Prostate gland (tissue), 2 donors: ENCODE results near the gene TMC2. TPM values are rescaled to one million over a fixed set of nuclear protein-coding genes. Genes with fewer than 3 reads are reported as not detected.

Source experiments
- DNase-seq: peaks from one replicate; pipeline ENCODE4 v3.0.0-alpha.2; 2019; ENCODE audit warnings: low spot score
- H3K27ac ChIP-seq, 2 donors: fragments of 200-600 bp; sonication (generic); 2 replicates each; pipeline ENCODE4 v1.5.1; 2017 to 2019
- H3K27me3 ChIP-seq: fragments of 200-600 bp; sonication (generic); replicated peaks from 2 replicates; pipeline ENCODE4 v1.5.1; 2019; ENCODE audit not compliant: insufficient read depth
- H3K36me3 ChIP-seq, 2 donors: fragments of 200-600 bp; sonication (generic); 1 replicate in 1 of 2; 2 replicates in 1 of 2; pipeline versions ENCODE4 v1.5.1 to v1.8.1; 2017 to 2019
- H3K4me1 ChIP-seq: fragments of 200-600 bp; sonication (generic); replicated peaks from 2 replicates; pipeline ENCODE4 v1.5.1; 2019
- H3K4me3 ChIP-seq, 2 donors: fragments of 200-600 bp; sonication (generic); 2 replicates each; pipeline ENCODE4 v1.5.1; 2017 to 2019
- H3K9me3 ChIP-seq: fragments of 200-600 bp; sonication (generic); 2 replicates; pipeline ENCODE4 v1.5.1; 2017
- CTCF ChIP-seq, 4 experiments: fragments of 200-600 bp in 2 of 4; fragments of 450-650 bp in 2 of 4; sonication (generic) in 2 of 4; IDR thresholded peaks; 1 replicate in 3 of 4; 2 replicates in 1 of 4; pipeline ENCODE4 v1.5.1; 2016 to 2019; ENCODE audit warnings: antibody characterized with exemption in 4 of 4, mild to moderate bottlenecking in 2 of 4, moderate library complexity in 2 of 4
- POLR2A ChIP-seq: fragments of 450-650 bp; IDR thresholded peaks from one replicate; pipeline ENCODE4 v1.6.1; 2016; ENCODE audit warnings: antibody characterized with exemption, mild to moderate bottlenecking
- POLR2AphosphoS5 ChIP-seq: sonication (generic); formaldehyde crosslinking; IDR thresholded peaks from one replicate; pipeline ENCODE4 v1.6.1; 2017; ENCODE audit warnings: antibody characterized with exemption
- WGBS: methylation state at CpG from one replicate; pipeline ENCODE4 v1.1.5; 2018; 5-methylcytosine and 5-hydroxymethylcytosine counted together
- intact Hi-C: fragments of 100-400 bp; cut with DNase I; formaldehyde crosslinking; loops from one replicate; pipeline ENCODE4 v1.14.2; 2022
- total RNA-seq, 2 donors: library from RNA; depleted of rRNA; stranded (reverse); fragments of >200 nt; gene quantifications; one replicate each; pipeline ENCODE4 v1.1.0, GENCODE V29; 2016

Gene TMC2
- total RNA-seq, 2 donors from 2014 or later, result 0.23 TPM; not detected in 1

- H3K4me3 ChIP-seq, result no peak overlapping the region
- no peaks in the 10 kb centered on the region for H3K36me3 ChIP-seq
- intact Hi-C loops, result loop anchor here (10.0 kb wide), 1 partner anchor 327 kb away; no protein-coding TSS in a partner anchor
- no peak overlapping the region for H3K27ac ChIP-seq
- peaks cover 2% of the 10 kb centered on the region for H3K27me3 ChIP-seq
- no peaks in the 10 kb centered on the region for H3K9me3 ChIP-seq
- no peak for TF ChIP-seq POLR2AphosphoS5
- TF ChIP-seq POLR2A, result no peak
- TF ChIP-seq CTCF (IDR thresholded peaks at IDR 0.05), result no peak
- 77% methylated on average over 6 of the region's 6 CpGs for WGBS
- DNase-seq, result no peak
- no peaks in the 10 kb centered on the region for H3K4me1 ChIP-seq
These were observed 8.6 kb upstream of the TMC2 start for GRCh38 chr20:2527762-2528161.

GRCh38 chr20:2528671-2529271 is 7.6 kb upstream of the TMC2 start:
- TF ChIP-seq CTCF (IDR thresholded peaks at IDR 0.05), result no peak
- no peak for TF ChIP-seq POLR2A
- no peak for TF ChIP-seq POLR2AphosphoS5
- DNase-seq, result no peak
- H3K4me1 ChIP-seq, result no peaks in the 10 kb centered on the region
- peaks cover 2% of the 10 kb centered on the region for H3K27me3 ChIP-seq
- no peak overlapping the region for H3K4me3 ChIP-seq
- intact Hi-C loops, result loop anchor here (10.0 kb wide), 1 partner anchor 326 kb away; no protein-coding TSS in a partner anchor
- H3K9me3 ChIP-seq, result no peaks in the 10 kb centered on the region
- 54% methylated on average over 10 of the region's 10 CpGs for WGBS
- H3K36me3 ChIP-seq, result no peaks in the 10 kb centered on the region
- H3K27ac ChIP-seq, result no peak overlapping the region

- Histone ChIP-seq H3K4me1 (no peaks in the 10 kb centered on the region), H3K27ac (no peak overlapping the region), H3K27me3 (peaks cover 2% of the 10 kb centered on the region), H3K36me3 (no peaks in the 10 kb centered on the region), H3K4me3 (no peak overlapping the region), H3K9me3 (no peaks in the 10 kb centered on the region)
- intact Hi-C loops, result no loop called here
- DNase-seq, result no peak
- 91% methylated on average over 8 of the region's 8 CpGs for WGBS
- no peak for TF ChIP-seq POLR2AphosphoS5
- TF ChIP-seq POLR2A, result no peak
- no peak for TF ChIP-seq CTCF (IDR thresholded peaks at IDR 0.05)
These were observed 3.3 kb upstream of the TMC2 start for GRCh38 chr20:2533118-2533517.

DNA sequence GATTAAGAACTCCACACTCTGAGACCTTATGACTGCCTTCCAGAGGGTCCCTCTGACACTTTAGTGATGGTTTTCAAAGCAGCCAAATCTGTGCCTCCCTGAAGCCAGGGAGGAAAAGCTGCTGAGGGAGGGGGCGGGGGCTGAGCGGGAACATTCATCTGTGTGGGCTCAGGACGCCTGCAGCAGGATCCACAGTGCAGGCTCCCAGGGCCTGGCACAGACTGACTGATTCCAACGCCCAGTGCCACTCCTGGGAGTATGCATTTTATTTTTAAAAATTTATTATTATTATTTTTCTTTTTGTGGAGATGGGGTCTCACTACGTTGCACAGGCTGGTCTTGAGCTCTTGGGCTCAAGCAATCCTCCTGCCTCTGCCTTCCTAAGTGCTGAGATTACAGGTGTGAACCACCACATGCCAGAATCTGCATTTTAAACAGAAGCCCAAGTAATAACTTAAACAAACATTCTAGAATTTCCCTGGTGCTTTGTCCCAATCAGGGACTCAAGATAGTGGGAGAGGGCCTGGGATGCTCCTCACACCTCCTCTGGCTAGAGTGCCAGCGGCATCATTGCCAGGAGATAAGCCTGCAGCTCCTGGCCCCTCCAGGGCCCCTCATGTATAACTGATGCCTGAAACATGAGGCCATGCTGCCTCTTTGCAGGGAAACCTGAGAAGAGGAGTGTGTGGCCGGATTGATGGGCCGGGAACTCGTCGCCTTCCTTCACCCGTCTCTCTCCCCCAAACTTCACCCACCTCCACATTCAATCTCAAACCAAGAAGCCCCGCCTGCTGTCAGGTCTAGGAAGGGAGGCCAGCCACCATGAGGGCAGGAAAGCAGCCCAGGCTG is 438 bp upstream of the TMC2 start:
- TF ChIP-seq POLR2AphosphoS5 (no peak), CTCF (IDR thresholded peaks at IDR 0.05) (no peak), POLR2A (no peak)
- H3K27me3 ChIP-seq, result peaks cover 2% of the 10 kb centered on the region
- intact Hi-C loops, result no loop called here
- H3K36me3 ChIP-seq, result no peaks in the 10 kb centered on the region
- 72% methylated on average over 12 of the region's 12 CpGs for WGBS
- H3K27ac ChIP-seq, result no peak overlapping the region
- no peaks in the 10 kb centered on the region for H3K9me3 ChIP-seq
- DNase-seq, result no peak
- no peaks in the 10 kb centered on the region for H3K4me1 ChIP-seq
- H3K4me3 ChIP-seq, result no peak overlapping the region
